Adipose tissue (tissue), 3 donors: ENCODE data around the gene KCNK15. TPM values are rescaled to one million over a fixed set of nuclear protein-coding genes. Genes with fewer than 3 reads are reported as not detected.

Experiments used
- H3K27ac ChIP-seq: one replicate; pipeline ENCODE4 v1.5.1; 2013; ENCODE audit warnings: low read depth, low read length
- WGBS, 3 donors: extraction: QIAGEN DNeasy Blood & Tissue Kit; methylation state at CpG; one replicate each; pipeline ENCODE4 v1.1.7; 2013; 5-methylcytosine and 5-hydroxymethylcytosine counted together
- polyA plus RNA-seq, 3 donors: library from polyadenylated mRNA; stranded (reverse); fragments of 200-250 nt; gene quantifications; one replicate each; pipeline ENCODE4 v1.2.3, GENCODE V29; 2013
- donor health status: healthy with polysubstance abuse.
- donor health status: Bipolar disorder and iron deficiency.
- donor health status: healthy.

KCNK15 gene
- polyA plus RNA-seq, 3 donors, result 0.85 to 5.3 (median 2.4) TPM

- no peak overlapping the region for H3K27ac ChIP-seq
- 87 to 93% (median 91%) methylated on average over 2 of the region's 2 CpGs for WGBS, 3 donors
Measured at GRCh38 chr20:44730441-44730840, 15.2 kb upstream of the KCNK15 start.

- WGBS, 3 donors, result 74 to 82% (median 75%) methylated on average over 7 to 8 of the region's 8 CpGs
- no peak overlapping the region for H3K27ac ChIP-seq
Measured at GRCh38 chr20:44731657-44732056, 14.0 kb upstream of the KCNK15 start.

DNA sequence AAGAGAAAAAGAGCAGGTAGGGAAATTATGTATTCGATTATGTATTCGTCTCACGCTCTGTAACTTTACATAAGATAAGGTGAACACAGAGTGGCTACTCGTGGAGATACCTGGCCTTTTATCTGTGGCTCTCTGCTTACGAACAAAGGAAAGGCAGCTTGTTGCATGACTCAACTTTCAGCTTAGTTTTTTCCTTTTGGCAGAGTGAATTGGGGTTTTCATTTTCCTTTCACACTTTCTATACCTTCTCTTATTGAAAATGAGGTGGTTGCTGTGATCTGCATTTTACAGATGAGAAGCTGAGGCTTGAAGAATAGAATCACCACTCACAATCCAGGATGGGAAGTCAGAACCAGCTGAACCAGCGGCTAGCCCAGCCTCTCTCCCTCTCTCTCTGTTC, 13.3 kb upstream of the KCNK15 start:
- WGBS, 3 donors, result 49 to 76% (median 72%) methylated on average over 6 of the region's 6 CpGs
- no peak overlapping the region for H3K27ac ChIP-seq

GRCh38 chr20:44733341-44734069, 12.2 kb upstream of the KCNK15 start:
- WGBS, 3 donors, result 20 to 31% (median 28%) methylated on average over 7 of the region's 7 CpGs
- H3K27ac ChIP-seq, result no peak overlapping the region

- 66 to 83% (median 75%) methylated on average over 3 of the region's 3 CpGs for WGBS, 3 donors
- H3K27ac ChIP-seq, result no peak overlapping the region
Measured at GRCh38 chr20:44734938-44735337, 10.7 kb upstream of the KCNK15 start.

GRCh38 chr20:44735816-44736169, 9.9 kb upstream of the KCNK15 start:
- WGBS, 3 donors, result 87 to 95% (median 92%) methylated on average over 4 of the region's 4 CpGs
- H3K27ac ChIP-seq, result no peak overlapping the region

DNA sequence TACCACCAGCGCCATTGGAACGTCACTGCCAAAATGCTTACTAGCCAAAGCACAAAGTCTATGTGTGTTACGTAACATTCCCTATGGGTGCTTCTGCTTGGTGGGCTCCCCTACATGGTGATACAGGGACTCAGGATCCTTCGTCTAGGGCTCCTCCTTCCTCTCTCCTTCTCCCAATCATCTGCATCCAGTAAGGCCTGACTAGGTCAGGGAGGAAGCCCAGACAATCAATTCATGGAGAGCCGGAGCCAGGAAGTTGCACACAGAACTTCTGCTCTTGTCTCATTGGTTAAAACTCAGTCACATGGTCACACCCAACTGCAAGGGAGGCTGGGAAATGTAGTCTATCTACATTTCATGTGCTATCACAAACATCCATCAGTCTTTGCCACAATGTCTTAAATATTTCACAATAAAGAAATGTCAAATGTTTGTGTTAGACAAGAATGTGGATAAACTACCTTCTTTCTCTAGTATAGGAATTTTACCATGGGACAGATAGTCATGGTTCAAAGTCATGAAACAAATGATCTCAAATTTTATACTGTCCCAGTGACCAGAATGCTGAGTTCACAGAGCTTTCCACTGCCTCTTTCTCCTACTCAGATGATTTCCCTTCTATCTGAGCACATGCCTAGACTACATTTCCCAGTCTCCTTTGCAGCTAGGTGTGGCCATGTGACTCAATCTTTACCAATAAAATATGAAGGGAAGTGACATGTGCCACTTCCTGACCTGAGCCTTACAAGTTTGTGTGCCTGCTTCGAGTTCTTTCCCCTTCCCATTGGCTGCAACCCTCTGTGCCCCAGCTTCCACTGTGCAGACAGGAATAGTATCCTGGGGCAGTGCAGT, 9.3 kb upstream of the KCNK15 start:
- WGBS, 3 donors, result 28 to 35% (median 29%) methylated on average over 6 of the region's 6 CpGs

GRCh38 chr20:44737116-44737515, 8.5 kb upstream of the KCNK15 start:
- 94 to 99% (median 95%) methylated on average over 4 of the region's 4 CpGs for WGBS, 3 donors
- H3K27ac ChIP-seq, result no peak overlapping the region

More for the DNA sequence above, 9.3 kb upstream of the KCNK15 start:
- no peak overlapping the region for H3K27ac ChIP-seq

GRCh38 chr20:44738813-44739477, 6.7 kb upstream of the KCNK15 start:
- WGBS, 3 donors, result 60 to 73% (median 67%) methylated on average over 7 of the region's 7 CpGs
- H3K27ac ChIP-seq, result no peak overlapping the region

GRCh38 chr20:44739942-44740341, 5.7 kb upstream of the KCNK15 start:
- 50 to 73% (median 61%) methylated on average over 2 of the region's 2 CpGs for whole genome bisulfite sequencing, 3 donors
- no peak overlapping the region for H3K27ac ChIP-seq

DNA sequence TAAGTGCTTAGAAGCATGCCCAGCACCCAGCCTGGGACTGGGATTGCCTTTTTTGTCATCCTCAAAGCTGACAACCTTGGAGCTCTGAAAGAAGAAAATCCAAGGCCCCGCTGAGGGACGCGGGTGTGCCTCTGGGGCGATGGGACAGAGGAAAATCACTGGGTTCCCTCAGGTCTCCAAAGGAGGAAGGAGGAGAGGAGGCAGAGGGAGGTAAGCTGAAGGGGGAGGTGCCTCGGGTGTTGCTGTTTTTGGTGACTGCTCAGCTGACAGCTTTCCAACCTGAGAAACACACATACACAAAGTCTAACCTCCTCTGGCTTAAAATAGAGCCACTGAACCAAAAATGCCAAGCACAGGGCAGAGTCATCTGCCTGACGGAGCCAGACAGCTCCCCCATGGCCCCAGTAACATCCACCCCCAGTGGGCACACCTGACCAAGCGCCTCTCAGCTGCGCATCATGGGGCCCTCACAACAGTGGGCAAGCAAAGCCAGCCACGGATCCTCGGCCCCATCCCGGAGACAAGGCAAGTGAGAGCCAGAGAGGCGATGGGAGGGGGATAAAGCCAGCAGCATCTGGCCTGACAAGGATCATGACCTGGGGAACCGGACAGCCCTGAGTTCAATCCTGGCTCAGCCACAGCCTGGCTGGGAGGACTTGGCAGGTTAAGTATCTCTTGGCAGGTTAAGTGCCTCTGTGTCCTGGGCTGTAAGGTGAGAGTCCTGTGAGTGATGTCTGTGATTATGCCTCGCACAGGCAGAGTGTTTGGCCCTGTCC, 3.2 kb upstream of the KCNK15 start:
- no peak overlapping the region for H3K27ac ChIP-seq
- WGBS, 3 donors, result 76 to 84% (median 79%) methylated on average over 14 of the region's 14 CpGs

DNA sequence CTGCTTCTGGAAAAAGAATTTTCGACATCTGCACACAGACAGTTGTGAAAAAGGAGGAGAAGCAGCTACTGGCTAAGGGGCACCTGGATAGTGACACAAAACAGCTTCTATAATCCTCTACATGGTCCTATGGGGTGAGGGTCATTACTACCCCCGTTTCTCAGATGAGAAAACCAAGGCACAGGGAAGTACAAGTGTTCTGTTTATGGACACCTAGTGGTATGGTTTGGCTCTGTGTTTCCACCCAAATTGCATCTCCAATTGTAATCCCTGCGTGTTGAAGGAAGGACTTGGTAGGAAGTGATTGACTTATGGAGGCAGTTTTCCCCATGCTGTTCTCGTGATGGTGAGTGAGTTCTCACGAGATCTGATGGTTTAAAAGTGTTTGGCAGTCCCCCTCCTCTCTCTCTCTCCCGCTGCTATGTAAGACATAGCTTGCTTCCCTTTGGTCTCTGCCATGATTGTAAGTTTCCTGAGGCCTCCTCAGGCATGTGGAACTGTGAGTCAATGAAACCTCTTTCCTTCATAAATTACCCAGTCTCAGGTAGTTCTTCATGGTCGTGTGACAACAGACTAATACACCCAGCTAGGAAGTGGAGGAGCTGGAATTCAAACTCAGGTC, 2.5 kb upstream of the KCNK15 start:
- 62 to 74% (median 74%) methylated on average over 7 of the region's 7 CpGs for WGBS, 3 donors
- no peak overlapping the region for H3K27ac ChIP-seq

DNA sequence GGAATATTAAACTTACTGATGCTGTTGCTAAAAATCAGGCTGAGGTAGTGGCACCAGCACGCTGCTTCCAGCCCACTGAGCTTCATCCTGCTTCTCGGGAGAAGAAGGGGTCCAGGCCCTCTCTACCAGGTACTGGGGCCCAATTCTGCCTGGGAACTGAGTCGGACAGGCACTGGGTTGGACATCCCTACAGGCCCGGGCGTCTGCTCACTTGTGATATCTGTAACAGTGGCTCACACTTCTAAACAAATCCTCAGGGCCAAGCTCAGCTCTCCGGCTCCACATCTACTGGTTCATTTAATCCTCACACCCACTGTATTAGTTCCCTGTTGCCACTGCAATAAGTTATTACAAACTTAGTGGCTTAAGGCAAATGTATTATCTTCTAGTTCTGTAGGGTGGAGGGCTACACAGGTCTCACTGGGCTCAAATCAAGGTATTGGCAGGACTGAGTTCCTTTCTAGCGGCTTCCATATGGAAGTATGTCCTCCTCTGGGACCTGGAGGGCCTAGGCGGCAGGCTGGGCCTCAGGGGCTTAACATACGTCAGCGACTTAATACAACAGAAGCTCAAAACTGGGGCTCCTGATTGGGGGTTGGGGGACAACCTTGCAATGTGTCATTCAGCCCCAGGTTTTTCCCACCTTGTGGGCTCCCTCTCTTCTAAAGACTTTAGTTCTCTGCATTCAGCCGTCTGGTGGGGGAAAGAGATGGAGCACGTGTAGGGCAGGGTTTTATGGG, 1.6 kb upstream of the KCNK15 start:
- H3K27ac ChIP-seq, result no peak overlapping the region
- WGBS, 3 donors, result 94 to 95% (median 94%) methylated on average over 12 of the region's 12 CpGs

- no peak overlapping the region for H3K27ac ChIP-seq
- WGBS, 3 donors, result 5 to 47% (median 9%) methylated on average over 5 of the region's 5 CpGs
Measured at GRCh38 chr20:44745122-44745597, 505 bp upstream of the KCNK15 start.

- no peak overlapping the region for H3K27ac ChIP-seq
- 21 to 29% (median 24%) methylated on average over 12 of the region's 12 CpGs for WGBS, 3 donors
Measured at GRCh38 chr20:44746367-44747165, 901 bp downstream of the KCNK15 start.

DNA sequence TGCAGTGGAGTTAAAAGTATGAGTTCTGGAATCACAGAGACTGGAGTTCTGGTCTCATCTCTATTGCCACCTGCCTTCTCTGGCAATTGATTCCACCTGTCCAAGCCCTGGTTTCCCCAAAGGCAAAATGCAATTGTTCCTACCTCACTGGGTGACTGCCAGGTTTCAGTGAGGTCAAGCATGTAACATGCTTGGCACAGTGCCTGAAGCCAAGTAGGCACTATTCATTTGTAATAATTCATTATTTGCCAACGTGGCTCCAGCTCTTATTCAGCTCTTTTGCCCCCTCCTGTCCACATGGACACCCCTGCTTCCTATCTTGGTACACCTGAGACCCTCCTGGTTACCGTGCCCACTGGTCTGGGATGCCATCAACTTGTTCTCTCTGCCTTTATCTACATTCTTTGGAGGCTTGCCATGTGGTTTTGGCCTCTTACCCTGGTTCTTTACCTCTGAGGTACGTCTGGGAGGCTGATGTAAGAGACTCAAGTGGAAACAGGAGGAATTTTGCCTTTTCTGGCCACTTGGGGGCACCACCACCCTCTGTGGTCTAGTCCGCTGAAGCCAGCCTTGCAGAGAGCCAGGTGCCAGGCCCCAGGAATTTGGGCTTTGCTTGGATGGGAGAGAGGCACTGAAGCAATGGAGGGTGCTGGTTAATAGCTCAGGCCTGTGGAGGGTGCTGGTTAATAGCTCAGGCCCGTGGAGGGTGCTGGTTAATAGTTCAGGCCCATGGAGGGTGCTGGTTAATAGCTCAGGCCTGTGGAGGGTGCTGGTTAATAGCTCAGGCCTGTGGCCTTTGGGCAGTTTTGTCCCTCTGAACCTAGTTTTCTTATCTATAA, 1.7 kb downstream of the KCNK15 start:
- 7 to 11% (median 9%) methylated on average over 5 of the region's 5 CpGs for WGBS, 3 donors

More for the DNA sequence above, 1.7 kb downstream of the KCNK15 start:
- H3K27ac ChIP-seq, result no peak overlapping the region
